GM12878 (cell line): Measurements from ENCODE around the gene CHRM2. TPM values are rescaled to one million over a fixed set of nuclear protein-coding genes. Genes with fewer than 3 reads are reported as not detected.

Experiments
- ATAC-seq: fragments of 200-7000 bp; cut with Tn5 transposase; 3 replicates; pipeline ENCODE4 v1.9.1; 2020; ENCODE audit warnings: mild to moderate bottlenecking, moderate library complexity
- BruUV-seq: library from RNA; stranded (reverse); fragments of 400-500 nt; replicated peaks from 2 replicates; lab custom pipeline; 2021; lab: Mats Ljungman, UMichigan
- CTCF ChIA-PET: fragments of 300-600 bp; sonication (Branson Sonifier 250); formaldehyde crosslinking; extraction: SDS; loops from one replicate; lab custom pipeline; 2021; ENCODE audit warnings: inconsistent platforms; lab: Yijun Ruan, JAX
- POLR2A ChIA-PET: fragments of 350-600 bp; formaldehyde crosslinking; extraction: SDS; loops from one replicate; lab custom pipeline; 2021; ENCODE audit warnings: inconsistent platforms; lab: Charles Lee
- RAD21 ChIA-PET: fragments of 300-600 bp; sonication (Branson Sonifier 250); formaldehyde crosslinking; loops from one replicate; lab custom pipeline; 2023; ENCODE audit warnings: antibody characterized with exemption; ENCODE audit not compliant: unreplicated experiment; lab: Charles Lee
- SMC1A ChIA-PET: fragments of 300-600 bp; sonication (Branson Sonifier 250); formaldehyde crosslinking; loops from one replicate; lab custom pipeline; 2023; ENCODE audit not compliant: unreplicated experiment, uncharacterized antibody; lab: Charles Lee
- DNase-seq: peaks from one replicate; pipeline ENCODE4 v3.0.0-alpha.2; 2011; ENCODE audit warnings: low read depth, low spot score
- FAIRE-seq: peaks from 3 replicates; lab custom pipeline; 2011; peaks lifted over from hg19 to GRCh38; lab: Jason Lieb, UNC
- H2AFZ ChIP-seq: 2 replicates; pipeline ENCODE4 v1.6.0; 2011; ENCODE audit warnings: low read depth, low read length, control low read depth; ENCODE audit not compliant: control insufficient read depth
- H3K27ac ChIP-seq: 2 replicates; pipeline ENCODE4 v1.5.1; 2011; ENCODE audit warnings: control low read depth; ENCODE audit not compliant: control insufficient read depth, insufficient read depth
- H3K27me3 ChIP-seq, 2 experiments: replicated peaks in 1 of 2; 2 replicates each; pipeline versions ENCODE4 v1.6.0 to v1.6.1; 2011; ENCODE audit warnings: low read length in 1 of 2; ENCODE audit not compliant: control insufficient read depth in 2 of 2, insufficient read depth in 2 of 2
- H3K36me3 ChIP-seq, 2 experiments: 2 replicates each; pipeline ENCODE4 v1.5.1; 2011; ENCODE audit warnings: low read length in 1 of 2; ENCODE audit not compliant: control insufficient read depth in 2 of 2, insufficient read depth in 2 of 2
- H3K4me1 ChIP-seq: 2 replicates; pipeline ENCODE4 v1.6.1; 2011; ENCODE audit warnings: mild to moderate bottlenecking, low read length, moderate library complexity, mixed read lengths; ENCODE audit not compliant: control insufficient read depth, insufficient read depth
- H3K4me2 ChIP-seq: 2 replicates; pipeline ENCODE4 v1.6.0; 2011; ENCODE audit warnings: control low read depth; ENCODE audit not compliant: control insufficient read depth, insufficient read depth
- H3K4me3 ChIP-seq: fragments of 200-600 bp; sonication (generic); 2 replicates; pipeline ENCODE4 v1.5.1; 2016
- H3K79me2 ChIP-seq: 2 replicates; pipeline ENCODE4 v1.6.0; 2011; ENCODE audit warnings: low read length; ENCODE audit not compliant: control insufficient read depth, insufficient read depth
- H3K9ac ChIP-seq: 2 replicates; pipeline ENCODE4 v1.8.0; 2011; ENCODE audit warnings: low read length, control low read depth, mixed read lengths; ENCODE audit not compliant: control insufficient read depth, insufficient read depth
- H3K9me3 ChIP-seq: replicated peaks from 3 replicates; pipeline ENCODE4 v1.5.1; 2011; ENCODE audit warnings: mild to moderate bottlenecking, low read length; ENCODE audit not compliant: control insufficient read depth, insufficient read depth
- H4K20me1 ChIP-seq: 2 replicates; pipeline ENCODE4 v1.6.0; 2011; ENCODE audit not compliant: control insufficient read depth, insufficient read depth
- MTA2 ChIP-seq: fragments of 450-650 bp; IDR thresholded peaks from 2 replicates; pipeline ENCODE4 v1.6.1; 2016; ENCODE audit warnings: low read depth, mild to moderate bottlenecking, moderate library complexity
- WGBS: methylation state at CpG from one replicate; pipeline ENCODE4 v1.1.6; 2016; ENCODE audit warnings: low lambda C conversion rate; ENCODE audit not compliant: insufficient replicate concordance, insufficient coverage; ENCODE audit errors: missing lambda C conversion rate; 5-methylcytosine and 5-hydroxymethylcytosine counted together
- in situ Hi-C: fragments of 300-500 bp; cut with MboI; formaldehyde crosslinking; loops from 9 replicates; pipeline ENCODE4 v1.14.3; 2018; ENCODE audit warnings: mixed read lengths
- intact Hi-C: fragments of 100-400 bp; cut with micrococcal nuclease; formaldehyde crosslinking; loops from one replicate; pipeline ENCODE4 v1.14.2; 2022; ENCODE audit not compliant: unreplicated experiment
- polyA plus RNA-seq, 11 experiments: library from polyadenylated mRNA; depleted of rRNA in 4 of 11; unstranded in 6 of 11; stranded (reverse) in 5 of 11; fragments of >200 nt; fragmentation: Nextera tagmentation in 4 of 11; fragmentation: Illumina TruSeq in 1 of 11; extraction: Ambion mirVana in 4 of 11; extraction: Trizol in 1 of 11; gene quantifications; 1 replicate in 1 of 11; 2 replicates in 10 of 11; pipeline versions ENCODE4 v1.2.1 to v1.2.3, GENCODE V29; 2011 to 2016; ENCODE audit warnings: inconsistent platforms in 2 of 11, missing spikeins in 2 of 11, low read depth in 1 of 11
- total RNA-seq, 4 experiments: library from RNA; depleted of rRNA in 3 of 4; stranded (reverse); fragments of >200 nt in 3 of 4; fragmentation: Illumina TruSeq in 1 of 4; extraction: Trizol in 1 of 4; gene quantifications; 2 replicates each; pipeline versions ENCODE4 v1.2.1 to v1.2.3, GENCODE V29; 2013 to 2021
- TF ChIP-seq, protein P1 (sequence below): fragments of 450-650 bp; IDR thresholded peaks from 2 replicates; pipeline ENCODE4 v1.6.1; 2017; ENCODE audit warnings: antibody characterized with exemption, mild to moderate bottlenecking, moderate library complexity

Gene CHRM2
- total and polyA plus RNA-seq, 10 of the 15 experiments (the other 5 are each of a cell fraction or from before 2014, with no cell fraction given), result 0.05 TPM; not detected in 9

DNA sequence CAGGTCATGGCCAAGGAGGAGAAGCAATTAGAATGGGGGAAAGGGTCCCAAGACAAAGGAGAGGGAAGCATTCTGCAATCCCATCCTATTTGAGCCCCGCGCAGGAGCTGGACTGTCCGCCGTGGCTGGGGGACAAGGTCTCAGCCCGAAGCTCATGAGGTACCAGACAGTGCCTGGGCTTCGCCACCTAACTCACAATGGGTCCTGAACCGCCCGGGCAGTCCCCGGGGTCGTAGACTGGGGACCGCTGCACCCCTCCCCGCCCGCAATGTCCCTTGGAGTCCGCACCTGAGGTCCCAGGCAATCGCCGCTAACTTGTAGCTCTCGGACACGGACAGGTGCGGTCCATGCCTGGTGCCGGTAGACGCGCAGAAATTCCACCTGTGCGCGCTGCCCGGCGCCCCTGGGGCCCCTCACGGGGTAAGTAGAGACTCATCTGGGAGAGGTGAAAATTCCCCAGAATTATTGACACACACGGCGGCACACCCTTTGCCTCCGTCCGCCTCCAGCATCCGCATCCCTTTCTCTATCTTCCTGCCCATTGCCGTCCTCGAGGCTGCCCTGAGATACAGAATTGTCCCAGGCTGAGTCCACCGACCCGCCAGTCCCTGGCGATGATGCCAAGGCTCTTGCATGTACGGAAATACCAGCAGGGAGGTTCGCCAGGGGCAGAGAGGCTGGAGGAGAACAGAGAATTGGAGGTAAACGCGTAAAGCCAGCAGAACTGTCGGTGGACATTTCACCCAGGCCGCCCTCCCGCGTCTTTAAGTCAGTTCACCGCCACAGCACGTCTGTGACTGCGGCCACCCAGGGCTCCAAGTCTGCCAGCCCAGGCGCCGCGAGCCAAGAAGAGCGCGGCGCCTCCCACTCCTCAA is 1.8 kb downstream of the CHRM2 start:
- no peaks in the 10 kb centered on the region for H3K36me3 ChIP-seq
- TF ChIP-seq, protein P1, sequence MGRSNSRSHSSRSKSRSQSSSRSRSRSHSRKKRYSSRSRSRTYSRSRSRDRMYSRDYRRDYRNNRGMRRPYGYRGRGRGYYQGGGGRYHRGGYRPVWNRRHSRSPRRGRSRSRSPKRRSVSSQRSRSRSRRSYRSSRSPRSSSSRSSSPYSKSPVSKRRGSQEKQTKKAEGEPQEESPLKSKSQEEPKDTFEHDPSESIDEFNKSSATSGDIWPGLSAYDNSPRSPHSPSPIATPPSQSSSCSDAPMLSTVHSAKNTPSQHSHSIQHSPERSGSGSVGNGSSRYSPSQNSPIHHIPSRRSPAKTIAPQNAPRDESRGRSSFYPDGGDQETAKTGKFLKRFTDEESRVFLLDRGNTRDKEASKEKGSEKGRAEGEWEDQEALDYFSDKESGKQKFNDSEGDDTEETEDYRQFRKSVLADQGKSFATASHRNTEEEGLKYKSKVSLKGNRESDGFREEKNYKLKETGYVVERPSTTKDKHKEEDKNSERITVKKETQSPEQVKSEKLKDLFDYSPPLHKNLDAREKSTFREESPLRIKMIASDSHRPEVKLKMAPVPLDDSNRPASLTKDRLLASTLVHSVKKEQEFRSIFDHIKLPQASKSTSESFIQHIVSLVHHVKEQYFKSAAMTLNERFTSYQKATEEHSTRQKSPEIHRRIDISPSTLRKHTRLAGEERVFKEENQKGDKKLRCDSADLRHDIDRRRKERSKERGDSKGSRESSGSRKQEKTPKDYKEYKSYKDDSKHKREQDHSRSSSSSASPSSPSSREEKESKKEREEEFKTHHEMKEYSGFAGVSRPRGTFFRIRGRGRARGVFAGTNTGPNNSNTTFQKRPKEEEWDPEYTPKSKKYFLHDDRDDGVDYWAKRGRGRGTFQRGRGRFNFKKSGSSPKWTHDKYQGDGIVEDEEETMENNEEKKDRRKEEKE, result no peak
- TF ChIP-seq MTA2, result no peak
- POLR2A ChIA-PET, result no interaction called here

More for the DNA sequence above, 1.8 kb downstream of the CHRM2 start:
- H3K79me2 ChIP-seq, result no peaks in the 10 kb centered on the region
- no peak overlapping the region for H3K4me3 ChIP-seq
- peaks cover 0 to 4% of the 10 kb centered on the region in 2 experiments; a peak in 2 of 4 replicates for H3K27me3 ChIP-seq
- ChIA-PET RAD21 (no interaction called here), SMC1A (no interaction called here), CTCF (no interaction called here)
- no TSS peak for BruUV-seq
- WGBS, result 46% methylated on average over 52 of the region's 54 CpGs
- intact Hi-C loops (loop anchor here (10.0 kb wide), 1 partner anchor 745 kb away; no protein-coding TSS in a partner anchor), in situ Hi-C loops (no loop called here)
- no peaks in the 10 kb centered on the region for H3K9me3 ChIP-seq
- no peaks in the 10 kb centered on the region for H4K20me1 ChIP-seq
- FAIRE-seq (no peak), DNase-seq (no peak), ATAC-seq (no peak)
- H2AFZ ChIP-seq, result no peak overlapping the region
- H3K9ac ChIP-seq, result no peak overlapping the region
- no peak overlapping the region for H3K4me2 ChIP-seq
- no peak overlapping the region for H3K27ac ChIP-seq
- no peaks in the 10 kb centered on the region for H3K4me1 ChIP-seq
